ENCODE measurements around the gene ZMYM2. TPM values are rescaled to one million over a fixed set of nuclear protein-coding genes. Genes with fewer than 3 reads are reported as not detected.

Gene ZMYM2
- total and polyA plus RNA-seq, 8 donors: 10.1 to 42.6 (median 26.5) TPM

DNA sequence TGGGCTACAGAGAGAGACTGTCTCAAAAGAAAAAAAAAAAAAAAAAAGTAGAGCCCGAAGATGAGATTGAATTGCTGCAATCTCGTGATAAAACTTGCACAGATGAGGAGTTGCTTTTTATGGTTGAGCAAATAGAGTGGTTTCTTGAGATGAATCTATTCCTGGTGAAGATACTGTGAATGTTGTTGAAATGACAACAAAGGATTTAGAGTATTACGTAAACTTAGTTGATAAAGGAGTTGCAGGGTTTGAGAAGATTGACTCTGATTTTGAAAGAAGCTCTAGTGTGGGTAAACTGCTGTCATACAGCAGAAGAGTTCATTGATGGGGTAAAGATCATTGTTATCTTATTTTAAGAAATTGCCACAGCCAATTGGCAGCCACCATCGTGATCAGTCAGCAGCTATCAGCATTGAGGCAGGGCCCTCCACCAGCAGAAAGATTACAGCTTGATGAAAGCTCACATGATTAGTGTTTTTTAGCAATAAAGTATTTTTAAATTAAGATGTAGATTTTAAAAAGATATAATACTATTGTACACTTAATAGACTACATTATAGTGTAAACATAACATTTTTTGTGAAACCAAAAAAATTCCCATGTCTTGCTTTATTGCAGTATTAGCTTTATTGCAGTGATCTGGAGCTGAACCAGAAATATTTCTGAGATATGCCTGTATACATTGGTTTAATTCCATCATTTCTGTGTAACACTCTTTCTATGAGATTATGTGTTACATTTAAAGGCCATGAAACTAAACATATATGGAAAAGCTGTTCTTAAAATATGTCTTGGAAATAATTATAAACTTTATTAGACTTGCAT is 43.1 kb downstream of the ZMYM2 start:
- WGBS, 2 donors: 70 to 74% methylated on average over 4 of the region's 4 CpGs
- intact Hi-C loops (cut with DNase I): no loop called here
- FAIRE-seq (peak; percentile 49), DNase-seq (no peak), ATAC-seq (no peak)
- Histone ChIP-seq H3K9me3 (no peaks in the 10 kb centered on the region), H3K4me1 (peaks cover 13 to 18% (median 16%) of the 10 kb centered on the region in 3 donors), H3K4me3 (no peak overlapping the region), H3K36me3 (peaks cover 0 to 30% (median 5%) of the 10 kb centered on the region in 3 donors), H3K27me3 (no peaks in the 10 kb centered on the region), H3K27ac (no peak overlapping the region)
- TF ChIP-seq, protein P1, sequence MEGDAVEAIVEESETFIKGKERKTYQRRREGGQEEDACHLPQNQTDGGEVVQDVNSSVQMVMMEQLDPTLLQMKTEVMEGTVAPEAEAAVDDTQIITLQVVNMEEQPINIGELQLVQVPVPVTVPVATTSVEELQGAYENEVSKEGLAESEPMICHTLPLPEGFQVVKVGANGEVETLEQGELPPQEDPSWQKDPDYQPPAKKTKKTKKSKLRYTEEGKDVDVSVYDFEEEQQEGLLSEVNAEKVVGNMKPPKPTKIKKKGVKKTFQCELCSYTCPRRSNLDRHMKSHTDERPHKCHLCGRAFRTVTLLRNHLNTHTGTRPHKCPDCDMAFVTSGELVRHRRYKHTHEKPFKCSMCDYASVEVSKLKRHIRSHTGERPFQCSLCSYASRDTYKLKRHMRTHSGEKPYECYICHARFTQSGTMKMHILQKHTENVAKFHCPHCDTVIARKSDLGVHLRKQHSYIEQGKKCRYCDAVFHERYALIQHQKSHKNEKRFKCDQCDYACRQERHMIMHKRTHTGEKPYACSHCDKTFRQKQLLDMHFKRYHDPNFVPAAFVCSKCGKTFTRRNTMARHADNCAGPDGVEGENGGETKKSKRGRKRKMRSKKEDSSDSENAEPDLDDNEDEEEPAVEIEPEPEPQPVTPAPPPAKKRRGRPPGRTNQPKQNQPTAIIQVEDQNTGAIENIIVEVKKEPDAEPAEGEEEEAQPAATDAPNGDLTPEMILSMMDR (IDR thresholded peaks at IDR 0.05): no peak

DNA sequence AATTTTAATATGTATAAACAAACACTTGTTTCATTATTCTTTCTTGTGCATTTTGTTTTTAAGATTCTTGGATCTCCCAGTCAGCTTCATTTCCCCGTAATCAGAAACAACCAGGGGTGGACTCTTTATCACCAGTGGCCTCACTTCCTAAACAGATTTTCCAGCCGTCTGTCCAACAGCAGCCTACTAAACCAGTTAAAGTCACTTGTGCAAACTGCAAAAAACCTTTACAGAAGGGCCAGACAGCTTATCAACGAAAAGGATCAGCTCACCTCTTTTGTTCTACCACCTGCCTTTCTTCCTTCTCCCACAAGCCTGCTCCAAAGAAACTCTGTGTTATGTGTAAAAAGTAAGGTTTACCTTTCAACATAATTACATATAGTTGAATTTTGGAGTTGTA is 44.3 kb downstream of the ZMYM2 start:
- Histone ChIP-seq H3K4me1 (peaks cover 13 to 18% (median 16%) of the 10 kb centered on the region in 3 donors), H3K36me3 (peaks cover 0 to 37% (median 9%) of the 10 kb centered on the region in 3 donors), H3K9me3 (no peaks in the 10 kb centered on the region), H3K27ac (peak overlapping the region in 1 of 4 donors; percentile 3), H3K27me3 (no peaks in the 10 kb centered on the region), H3K4me3 (no peak overlapping the region)
- TF ChIP-seq, protein P1 (IDR thresholded peaks at IDR 0.05): no peak
- FAIRE-seq: no peak
- intact Hi-C loops (cut with DNase I): no loop called here
- peak in 3 of 4 donors; percentile 47 to 74 (median 70) for ATAC-seq
- 20 to 27% methylated on average over 3 of the region's 3 CpGs for WGBS, 2 donors
- no peak for DNase-seq

GRCh38 chr13:20006206-20006605 is 47.7 kb downstream of the ZMYM2 start:
- TF ChIP-seq, protein P1 (IDR thresholded peaks at IDR 0.05): no peak
- DNase-seq (no peak), FAIRE-seq (no peak), ATAC-seq (no peak)
- Histone ChIP-seq H3K36me3 (peaks cover 0 to 46% (median 14%) of the 10 kb centered on the region in 3 donors), H3K4me3 (no peak overlapping the region), H3K9me3 (no peaks in the 10 kb centered on the region), H3K4me1 (peaks cover 13 to 18% (median 16%) of the 10 kb centered on the region in 3 donors), H3K27ac (no peak overlapping the region), H3K27me3 (no peaks in the 10 kb centered on the region)
- intact Hi-C loops (cut with DNase I): no loop called here
- 86 to 88% methylated on average over 1 of the region's 1 CpG for WGBS, 2 donors

- H3K27ac ChIP-seq: no peak overlapping the region
- H3K4me3 ChIP-seq: no peak overlapping the region
- 97 to 99% methylated on average over 2 of the region's 2 CpGs for WGBS, 2 donors
- no peaks in the 10 kb centered on the region for H3K36me3 ChIP-seq
- FAIRE-seq: peak; percentile 53
- intact Hi-C loops (cut with DNase I): no loop called here
- TF ChIP-seq, protein P1 (IDR thresholded peaks at IDR 0.05): no peak
- no peak for ATAC-seq
- H3K4me1 ChIP-seq: no peaks in the 10 kb centered on the region
- no peaks in the 10 kb centered on the region for H3K9me3 ChIP-seq
- no peaks in the 10 kb centered on the region for H3K27me3 ChIP-seq
- DNase-seq: no peak
Measured at GRCh38 chr13:20015763-20016162, 57.2 kb downstream of the ZMYM2 start.
